ENCODE measurements around the gene ORMDL1. TPM values are rescaled to one million over a fixed set of nuclear protein-coding genes. Genes with fewer than 3 reads are reported as not detected.
A peak's percentile ranks its signal among the peaks of the same experiment; 100 is the strongest.
"Not testable (repeated sequence)": the region's sequence is repeated elsewhere in the genome, so short reads cannot be mapped to it uniquely, and the experiment has no call there.

The ORMDL1 gene
- total RNA-seq, 1 donor from 2014 or later = 30.7 TPM

DNA sequence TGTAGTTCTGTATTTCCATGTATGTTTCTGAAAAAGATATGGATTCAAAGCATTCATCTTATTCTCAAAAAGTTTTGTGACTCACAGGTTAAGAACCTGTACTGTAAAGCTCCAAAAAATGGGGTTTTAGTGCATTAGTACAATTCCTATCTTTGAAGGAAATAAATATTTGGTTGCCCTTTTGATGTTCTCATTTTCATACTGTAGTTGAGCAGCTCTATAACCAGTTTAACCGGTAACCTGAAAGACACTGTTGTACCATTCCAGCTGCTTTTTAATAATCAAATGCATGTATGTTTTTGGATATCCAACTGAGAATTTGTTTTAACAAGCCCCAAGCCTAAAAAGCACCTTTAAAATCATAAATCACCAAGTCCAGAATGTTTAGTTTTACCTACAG lies 11.9 kb downstream of the ORMDL1 start:
- DNase-seq (ENCODE audit: low read depth, low spot score) = no peak

DNA sequence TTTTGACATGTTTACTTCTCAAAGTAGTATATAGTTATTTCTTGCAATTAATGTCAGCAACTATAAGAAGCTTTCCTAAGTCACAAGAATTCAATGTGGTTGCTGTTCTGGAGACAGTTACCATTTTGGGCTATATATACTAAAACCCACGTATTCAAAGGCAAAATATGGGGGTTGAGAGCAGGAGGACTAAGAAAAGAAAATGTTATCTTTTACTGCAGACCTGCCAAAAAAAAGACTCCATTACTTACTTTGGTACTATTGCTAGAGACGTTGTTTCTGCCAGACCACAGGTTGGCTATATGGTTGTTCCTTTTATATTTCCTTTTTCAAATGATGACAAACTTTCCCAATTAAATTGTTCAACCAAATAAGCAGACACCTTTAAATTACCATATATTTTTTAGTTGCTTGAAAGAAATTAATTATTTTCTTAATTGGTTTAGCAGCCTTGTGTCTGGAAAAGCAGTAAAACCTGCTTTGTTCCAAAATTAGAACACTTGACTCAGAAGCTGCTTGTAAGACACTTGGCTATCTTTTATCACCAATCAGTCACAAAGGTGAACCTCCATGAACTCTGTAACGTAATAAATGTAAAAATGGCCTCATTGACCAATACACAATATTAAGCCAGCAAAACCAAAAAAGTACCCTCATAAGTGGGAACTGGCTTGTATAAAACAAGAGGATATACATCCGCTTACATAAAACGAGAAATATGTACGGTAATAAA lies 13.4 kb downstream of the ORMDL1 start:
- no peak for DNase-seq (ENCODE audit: low read depth, low spot score)

DNA sequence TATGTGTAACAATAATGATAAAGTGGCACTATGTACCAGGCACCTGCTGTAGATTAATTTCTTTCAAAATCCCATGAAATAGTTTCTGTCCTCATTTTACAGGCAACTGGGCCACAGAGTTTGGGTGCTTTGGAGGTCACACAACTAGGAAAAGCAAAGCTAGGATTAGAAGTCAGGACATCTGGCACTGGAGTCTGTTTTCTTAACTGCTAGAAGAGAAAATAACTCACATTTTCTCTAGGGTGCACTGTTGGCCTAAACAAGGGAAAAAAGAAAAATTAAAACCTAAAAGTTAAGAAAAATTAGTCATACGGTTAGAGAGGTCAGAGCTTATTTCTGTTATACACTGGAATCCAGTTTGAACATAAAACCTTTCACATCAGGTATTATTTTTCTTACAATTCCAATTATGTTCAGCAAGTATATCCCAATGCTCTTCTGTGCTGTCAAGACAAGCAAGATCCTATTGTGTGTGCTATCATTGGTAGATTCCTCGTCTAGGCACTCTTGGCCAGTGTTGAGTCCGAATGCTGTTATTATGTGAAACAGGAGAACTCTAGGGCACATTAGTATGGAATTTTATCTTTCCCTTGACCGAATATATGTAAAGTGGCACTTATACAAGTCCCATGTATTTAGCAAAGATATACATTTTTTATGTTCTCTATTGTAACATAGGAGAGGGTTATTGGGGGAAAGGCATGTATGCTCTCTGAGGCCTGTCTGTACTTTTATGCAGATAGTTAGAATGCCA lies 20.1 kb downstream of the ORMDL1 start:
- DNase-seq (ENCODE audit: low read depth, low spot score) = no peak

DNA sequence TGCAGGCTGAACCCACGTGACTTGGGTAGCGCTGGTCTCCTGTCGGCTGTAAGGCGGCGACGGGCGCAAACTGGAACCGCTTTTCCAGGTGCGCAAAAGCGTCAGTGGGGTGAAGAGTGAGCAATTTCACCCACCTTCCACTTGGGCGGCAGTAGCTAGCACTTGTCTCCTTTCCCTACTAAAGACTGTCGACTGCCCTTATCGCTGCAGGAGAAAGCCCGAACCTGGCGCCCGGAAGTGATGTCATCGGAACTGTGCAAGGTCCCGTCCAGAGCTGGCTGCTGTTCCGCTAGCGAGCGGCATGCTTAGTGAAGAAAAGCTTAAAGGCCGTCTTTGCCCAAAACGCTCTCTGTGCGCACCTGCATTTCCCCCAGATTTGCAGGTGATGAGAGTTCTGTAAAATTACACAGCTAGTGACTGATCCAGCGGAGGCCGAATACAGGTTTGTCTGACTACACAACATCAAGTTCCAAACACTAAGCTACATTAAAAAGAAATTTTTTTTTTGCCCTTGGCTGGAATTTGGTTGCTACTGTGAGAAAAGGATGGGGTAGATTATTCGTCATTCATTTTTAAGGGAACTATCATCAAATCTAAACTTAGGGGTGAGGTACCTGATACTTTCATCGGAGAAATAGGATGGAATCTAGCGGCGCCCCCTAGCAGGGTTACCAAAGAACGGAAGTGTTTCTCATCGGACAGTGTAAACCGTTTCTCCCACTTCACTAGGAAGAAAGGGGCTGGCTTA lies 21.4 kb downstream of the ORMDL1 start, which contains the start of gene OSGEPL1:
Gene OSGEPL1, minus strand, starts transcription at position 242 of the 748 bp plus-strand sequence. CDS start 1,152 bp downstream, outside the sequence.
- DNase-seq (ENCODE audit: low read depth, low spot score) = peak; percentile 71

DNA sequence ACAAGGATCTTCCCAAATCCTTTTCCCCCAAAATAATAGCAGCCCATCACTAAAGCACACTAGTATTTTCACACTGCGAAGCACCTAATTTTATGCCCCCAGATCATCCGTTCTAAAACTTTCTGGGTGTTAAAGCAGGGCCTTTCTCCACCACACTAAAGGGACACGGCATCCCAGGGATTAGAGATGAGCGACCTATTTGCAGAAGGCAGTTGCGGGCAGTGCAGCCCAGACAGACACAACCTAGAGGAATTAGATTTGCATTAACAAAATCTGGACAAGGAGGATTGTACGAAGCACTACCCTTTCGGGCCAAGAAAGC lies 21.9 kb downstream of the ORMDL1 start:
- no peak for DNase-seq (ENCODE audit: low read depth, low spot score)

DNA sequence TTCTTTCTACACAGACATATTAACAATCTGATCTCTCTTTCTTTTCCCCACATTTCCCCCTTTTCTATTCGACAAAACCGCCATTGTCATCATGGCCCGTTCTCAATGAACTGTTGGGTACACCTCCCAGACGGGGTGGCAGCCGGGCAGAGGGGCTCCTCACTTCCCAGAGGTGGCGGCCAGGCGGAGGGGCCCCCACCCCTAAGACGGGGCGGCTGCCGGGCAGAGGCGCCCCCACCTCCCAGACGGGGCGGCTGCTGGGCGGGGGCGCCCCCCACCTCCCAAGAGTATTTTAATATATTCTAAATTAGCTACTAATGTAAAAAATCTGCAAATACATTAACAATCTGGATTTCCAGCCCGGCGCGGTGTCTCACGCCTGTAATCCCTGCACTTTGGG lies 24.0 kb downstream of the ORMDL1 start:
- DNase-seq (ENCODE audit: low read depth, low spot score) = not testable (repeated sequence)

DNA sequence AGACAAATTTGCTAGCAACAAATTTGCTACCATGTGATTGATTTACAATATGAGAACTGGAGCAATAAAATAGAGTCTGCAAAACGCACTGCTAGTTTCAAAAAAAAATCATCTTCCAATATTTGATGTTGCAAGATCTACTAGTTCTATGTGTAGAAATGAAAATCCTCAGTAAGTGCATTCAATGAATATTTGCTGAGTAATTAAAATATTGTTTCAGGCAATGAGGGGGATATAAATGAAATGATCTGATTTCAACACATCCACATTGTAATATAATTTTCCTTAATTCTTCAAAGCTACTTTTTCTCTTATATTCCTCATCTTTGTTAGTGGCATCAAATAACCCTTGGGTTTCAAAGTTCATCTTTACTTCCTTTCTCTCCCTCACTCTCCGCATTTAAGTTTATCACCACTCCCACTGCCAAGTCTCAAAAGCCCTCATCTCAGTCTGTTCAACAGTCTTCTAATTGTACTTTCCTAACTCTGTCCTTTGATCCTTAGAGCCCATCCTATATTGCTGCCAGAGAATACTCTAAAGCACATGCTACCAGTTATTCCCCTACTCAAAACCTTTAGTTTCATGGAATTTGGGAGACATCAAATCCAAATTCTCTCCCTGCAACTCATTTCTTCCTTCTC lies 27.7 kb downstream of the ORMDL1 start:
- DNase-seq (ENCODE audit: low read depth, low spot score) = no peak

DNA sequence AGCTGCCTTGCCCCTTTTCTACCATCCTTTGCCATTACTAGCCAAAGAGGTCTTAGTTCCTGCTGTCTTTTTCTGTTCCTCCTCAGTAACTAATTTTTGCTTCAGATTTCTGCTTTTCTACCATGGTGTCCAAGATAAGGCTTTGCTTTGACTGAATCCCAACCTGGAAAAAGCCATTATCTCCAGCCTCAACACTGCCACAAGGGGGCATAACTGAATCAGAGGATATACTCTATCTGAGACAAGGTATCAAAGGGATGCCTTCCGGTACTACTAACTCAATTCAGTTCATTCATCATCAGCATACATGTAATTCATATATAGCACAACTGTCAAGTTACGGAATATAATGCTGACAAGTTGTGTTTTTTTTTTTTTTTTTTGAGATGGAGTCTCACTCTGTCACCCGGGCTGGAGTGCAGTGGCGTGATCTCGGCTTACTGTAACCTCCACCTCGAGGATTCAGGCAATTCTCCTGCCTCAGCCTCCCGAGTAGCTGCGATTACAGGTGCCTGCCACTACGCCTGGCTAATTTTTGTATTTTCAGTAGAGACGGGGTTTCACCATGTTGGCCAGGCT lies 33.0 kb downstream of the ORMDL1 start:
- DNase-seq (ENCODE audit: low read depth, low spot score) = no peak

DNA sequence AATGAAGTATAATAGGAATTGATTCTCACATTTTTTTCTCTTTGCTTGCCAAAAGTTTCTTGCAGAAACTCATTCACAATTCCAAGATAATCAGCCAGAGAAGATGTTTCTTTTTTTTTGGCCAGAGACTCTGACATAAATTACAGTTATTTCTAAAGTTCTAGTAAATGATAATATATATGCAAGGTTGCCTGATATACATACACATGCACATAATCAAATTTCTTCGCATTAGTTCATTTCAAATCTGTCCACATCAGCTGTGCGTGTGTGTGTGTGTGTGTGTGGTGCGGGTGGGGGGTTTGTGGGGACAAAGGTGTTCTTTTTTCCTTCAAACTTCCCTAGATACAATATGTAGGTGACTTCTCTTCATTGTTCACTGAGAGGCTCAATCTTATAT lies 54.7 kb downstream of the ORMDL1 start:
- no peak for DNase-seq (ENCODE audit: low read depth, low spot score)

DNA sequence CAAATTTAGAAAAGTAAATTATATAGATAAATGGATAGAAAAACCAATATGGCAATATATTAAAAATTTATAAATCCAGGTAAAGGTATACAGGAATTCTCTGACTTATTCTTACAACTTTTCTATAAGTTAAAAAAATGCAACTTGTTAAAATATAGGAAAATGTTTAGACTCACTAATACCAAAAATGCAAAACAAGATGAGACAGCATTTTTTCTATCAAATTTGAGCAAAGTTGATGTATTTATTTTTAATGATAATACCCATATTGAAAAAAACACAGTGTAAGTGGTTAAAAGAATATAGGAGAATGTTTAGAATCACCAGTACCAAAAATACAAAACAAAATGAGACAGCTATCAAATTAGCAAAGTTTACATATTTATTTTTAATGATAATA lies 57.3 kb downstream of the ORMDL1 start:
- DNase-seq (ENCODE audit: low read depth, low spot score) = no peak

DNA sequence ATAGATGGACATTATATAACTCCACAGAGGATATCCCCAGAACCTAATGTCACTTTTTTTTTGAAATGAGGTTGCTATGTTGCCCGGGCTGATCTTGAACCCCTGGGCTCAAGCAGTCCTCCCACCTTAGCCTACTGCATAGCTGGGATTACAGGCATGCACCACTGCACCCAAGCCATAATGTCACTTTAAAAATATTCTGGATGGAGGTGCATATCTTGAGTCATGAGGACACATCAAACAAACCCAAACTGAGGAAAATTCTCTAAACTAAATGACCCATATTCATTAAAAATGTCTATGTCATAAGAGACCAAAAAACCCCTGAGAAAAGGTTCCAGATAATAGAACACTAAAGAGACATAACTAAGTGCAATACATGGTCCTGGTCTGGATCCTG lies 57.9 kb downstream of the ORMDL1 start:
- no peak for DNase-seq (ENCODE audit: low read depth, low spot score)

DNA sequence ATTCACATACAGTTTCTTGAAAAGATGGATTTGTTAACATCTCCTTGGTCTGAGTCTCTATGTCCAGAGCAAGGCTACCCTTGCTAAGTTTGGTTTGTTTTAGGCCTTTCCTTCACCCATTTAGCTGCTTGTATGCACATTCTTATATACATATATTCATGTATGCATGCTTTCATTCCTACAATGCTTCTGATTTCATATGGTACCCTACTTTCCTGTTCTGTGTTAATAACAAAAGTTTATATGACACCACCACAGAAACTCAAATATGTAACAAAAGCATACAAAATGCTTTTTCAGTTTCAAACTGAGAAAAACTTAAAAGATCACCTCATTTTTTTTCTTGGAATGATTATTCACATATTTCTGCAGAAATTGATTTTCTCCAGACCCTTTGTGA lies 60.9 kb downstream of the ORMDL1 start:
- DNase-seq (ENCODE audit: low read depth, low spot score) = no peak

Other genes with a start within 250 kb of the ORMDL1 start
- gene SLC40A1, start 203.6 kb downstream of the ORMDL1 start, total RNA-seq = 15.6 and 109 TPM in 2 replicates
- 70.8 and 71.1 TPM in 2 replicates for gene ASNSD1, start 122.9 kb downstream of the ORMDL1 start, total RNA-seq
- gene ANKAR, start 109.7 kb downstream of the ORMDL1 start, total RNA-seq = 3.4 and 3.6 TPM in 2 replicates
- gene OSGEPL1, start 21.5 kb downstream of the ORMDL1 start, total RNA-seq = 6.8 and 9.2 TPM in 2 replicates
- gene PMS1, start 111 bp upstream of the ORMDL1 start, total RNA-seq = 16.4 and 22.6 TPM in 2 replicates